CD4-positive, CD25-positive, alpha-beta regulatory T cell (primary cell): ENCODE results near the gene UQCRQ. TPM values are rescaled to one million over a fixed set of nuclear protein-coding genes. Genes with fewer than 3 reads are reported as not detected.

Experiments used
- polyA plus RNA-seq, 4 donors: library from polyadenylated mRNA; unstranded; fragments of 300-500 nt; fragmentation: Illumina TruSeq; gene quantifications; one replicate each; pipeline ENCODE4 v1.2.3, GENCODE V29; 2021
- total RNA-seq: library from RNA; stranded (reverse); gene quantifications from one replicate; pipeline ENCODE4 v1.2.3, GENCODE V29; 2022

The UQCRQ gene
- total and polyA plus RNA-seq, 5 donors from 2014 or later = 88.5 to 604 (median 562) TPM

Other genes starting within 250 kb of the UQCRQ start
- 0.84 TPM for gene IL13, start 208.5 kb upstream of the UQCRQ start, total RNA-seq
- gene IL13, start 208.5 kb upstream of the UQCRQ start, polyA plus RNA-seq = not detected
- 2.1 TPM for gene IL4, start 192.7 kb upstream of the UQCRQ start, total RNA-seq
- gene IL4, start 192.7 kb upstream of the UQCRQ start, polyA plus RNA-seq = 1 to 10 TPM in 1 of 4 donors, not detected in 3; 1.6 TPM
- gene KIF3A, start 129.1 kb upstream of the UQCRQ start, total RNA-seq = 12.5 TPM
- 10 to 100 TPM in 3 of 4 donors, 1 to 10 TPM in 1; 9.9 to 13.2 (median 11.6) TPM for gene KIF3A, start 129.1 kb upstream of the UQCRQ start, polyA plus RNA-seq
- 9.2 TPM for gene CCNI2, start 119.2 kb upstream of the UQCRQ start, total RNA-seq
- gene CCNI2, start 119.2 kb upstream of the UQCRQ start, polyA plus RNA-seq = 1 to 10 TPM; 2.1 to 2.8 (median 2.6) TPM
- gene SEPTIN8, start 89.4 kb upstream of the UQCRQ start, total RNA-seq = 12.4 TPM
- gene SEPTIN8, start 89.4 kb upstream of the UQCRQ start, polyA plus RNA-seq = 1 to 10 TPM in 2 of 4 donors, under 1 TPM in 2; 0.46 to 1.5 (median 0.99) TPM
- gene SOWAHA, start 53.3 kb upstream of the UQCRQ start, total RNA-seq = not detected
- gene SOWAHA, start 53.3 kb upstream of the UQCRQ start, polyA plus RNA-seq = not detected
- gene SHROOM1, start 36.0 kb upstream of the UQCRQ start, total RNA-seq = 0.12 TPM
- gene SHROOM1, start 36.0 kb upstream of the UQCRQ start, polyA plus RNA-seq = not detected
- gene GDF9, start 173 bp upstream of the UQCRQ start, total RNA-seq = 0.35 TPM
- gene GDF9, start 173 bp upstream of the UQCRQ start, polyA plus RNA-seq = under 1 TPM in 3 of 4 donors, not detected in 1; 0.11 to 0.24 (median 0.24) TPM
- 1.3 TPM for gene LEAP2, start 7.0 kb downstream of the UQCRQ start, total RNA-seq
- gene LEAP2, start 7.0 kb downstream of the UQCRQ start, polyA plus RNA-seq = 1 to 10 TPM in 2 of 4 donors, under 1 TPM in 1, not detected in 1; 0.44 to 1.8 (median 1.5) TPM
- gene AFF4, start 97.0 kb downstream of the UQCRQ start, total RNA-seq = 74.8 TPM
- 10 to 100 TPM; 13.5 to 20.8 (median 16.8) TPM for gene AFF4, start 97.0 kb downstream of the UQCRQ start, polyA plus RNA-seq
- 20.0 TPM for gene ZCCHC10, start 159.9 kb downstream of the UQCRQ start, total RNA-seq
- 10 to 100 TPM; 38.7 to 54.0 (median 44.4) TPM for gene ZCCHC10, start 159.9 kb downstream of the UQCRQ start, polyA plus RNA-seq
- gene HSPA4, start 185.4 kb downstream of the UQCRQ start, total RNA-seq = 47.9 TPM
- gene HSPA4, start 185.4 kb downstream of the UQCRQ start, polyA plus RNA-seq = 10 to 100 TPM; 32.8 to 39.0 (median 36.0) TPM